Smooth muscle cell (in vitro differentiated cells): Measurements from ENCODE around the gene DSCAML1. TPM values are rescaled to one million over a fixed set of nuclear protein-coding genes. Genes with fewer than 3 reads are reported as not detected.

Source experiments
- DNase-seq: peaks from one replicate; lab custom pipeline; 2025; ENCODE audit not compliant: unreplicated experiment; lab: John Stamatoyannopoulos, UW
- H2AFZ ChIP-seq: fragments of 200-600 bp; sonication (generic); 2 replicates; pipeline ENCODE4 v1.6.0; 2016; ENCODE audit warnings: antibody characterized with exemption, low read depth, mild to moderate bottlenecking
- H3F3A ChIP-seq: fragments of 200-600 bp; sonication (generic); 2 replicates; pipeline ENCODE4 v1.6.0; 2017; ENCODE audit warnings: antibody characterized with exemption, low read depth
- H3K27ac ChIP-seq: fragments of 200-600 bp; sonication (generic); 2 replicates; pipeline ENCODE4 v1.5.1; 2016; ENCODE audit warnings: low read depth, mild to moderate bottlenecking
- H3K27me3 ChIP-seq: fragments of 200-600 bp; sonication (generic); 2 replicates; pipeline ENCODE4 v1.6.1; 2016; ENCODE audit warnings: low read depth, mild to moderate bottlenecking
- H3K36me3 ChIP-seq: fragments of 200-600 bp; sonication (generic); 2 replicates; pipeline ENCODE4 v1.5.1; 2016; ENCODE audit warnings: low read depth
- H3K4me1 ChIP-seq: fragments of 200-600 bp; sonication (generic); 2 replicates; pipeline ENCODE4 v1.5.1; 2016; ENCODE audit warnings: low read depth
- H3K4me2 ChIP-seq: fragments of 200-600 bp; sonication (generic); 2 replicates; pipeline ENCODE4 v1.6.0; 2016; ENCODE audit warnings: mild to moderate bottlenecking
- H3K4me3 ChIP-seq: fragments of 200-600 bp; sonication (generic); 2 replicates; pipeline ENCODE4 v1.5.1; 2016; ENCODE audit warnings: mild to moderate bottlenecking
- H3K79me2 ChIP-seq: fragments of 200-600 bp; sonication (generic); 2 replicates; pipeline ENCODE4 v1.6.0; 2016; ENCODE audit warnings: low read depth, mild to moderate bottlenecking
- H3K9ac ChIP-seq: fragments of 200-600 bp; sonication (generic); 2 replicates; pipeline ENCODE4 v1.6.0; 2016; ENCODE audit warnings: low read depth
- H3K9me3 ChIP-seq: fragments of 200-600 bp; sonication (generic); replicated peaks from 2 replicates; pipeline ENCODE4 v1.5.1; 2016; ENCODE audit warnings: low read depth
- H4K20me1 ChIP-seq: fragments of 200-600 bp; sonication (generic); 2 replicates; pipeline ENCODE4 v1.6.0; 2016; ENCODE audit warnings: low read depth
- WGBS: methylation state at CpG from one replicate; pipeline ENCODE4 v1.1.7; 2016; ENCODE audit warnings: low lambda C conversion rate; 5-methylcytosine and 5-hydroxymethylcytosine counted together
- polyA plus RNA-seq: library from polyadenylated mRNA; unstranded; fragments of >200 nt; fragmentation: Nextera tagmentation; extraction: Ambion mirVana; gene quantifications from 2 replicates; pipeline ENCODE4 v1.2.1, GENCODE V29; 2016
- total RNA-seq: library from RNA; depleted of rRNA; stranded (reverse); fragments of >200 nt; gene quantifications from 2 replicates; pipeline ENCODE4 v1.2.3, GENCODE V29; 2014
- TF ChIP-seq, protein P1 (sequence below): fragments of 200-600 bp; sonication (generic); IDR thresholded peaks from 2 replicates; pipeline ENCODE4 v1.5.1; 2017; ENCODE audit warnings: borderline replicate concordance, mild to moderate bottlenecking, antibody characterized with exemption; ENCODE audit not compliant: insufficient read depth, poor library complexity, severe bottlenecking

Gene DSCAML1
- total and polyA plus RNA-seq, 2 experiments from 2014 or later: 0.22 TPM; not detected in 1

DNA sequence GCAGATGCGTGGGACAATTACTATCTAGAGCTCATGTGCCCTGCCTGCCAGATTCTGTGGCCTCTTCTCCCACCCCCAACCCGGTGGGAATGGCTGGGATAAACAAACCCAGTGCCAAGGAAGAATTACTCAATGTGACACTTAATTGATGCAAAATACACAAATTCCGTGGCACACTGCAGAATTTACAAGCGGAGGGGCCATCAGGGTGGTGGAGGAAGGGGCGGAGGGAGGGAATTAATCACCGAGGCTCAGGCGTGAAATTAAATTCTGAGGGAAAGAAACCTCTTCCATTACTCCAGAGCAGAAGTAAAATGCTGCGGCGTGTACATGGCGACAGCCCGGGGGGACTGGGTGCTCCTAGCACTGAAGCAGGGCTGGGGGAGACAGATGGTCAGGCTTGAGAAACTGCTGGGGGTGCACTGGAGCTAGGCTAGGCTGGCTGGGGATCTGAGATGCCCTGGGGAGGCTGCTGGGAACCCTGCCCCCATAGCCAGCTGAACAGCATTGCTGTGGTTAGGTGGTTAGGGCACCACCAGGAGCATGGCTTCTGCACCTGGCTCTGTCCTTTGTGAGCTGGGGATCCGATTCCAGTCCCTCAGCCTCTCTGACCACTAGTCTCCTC lies 268.8 kb downstream of the DSCAML1 start:
- Histone ChIP-seq H3K36me3 (no peaks in the 10 kb centered on the region), H3K9ac (no peak overlapping the region), H3F3A (no peaks in the 10 kb centered on the region), H3K27ac (no peak overlapping the region), H4K20me1 (no peaks in the 10 kb centered on the region), H3K4me1 (no peaks in the 10 kb centered on the region), H3K27me3 (no peaks in the 10 kb centered on the region), H3K9me3 (no peaks in the 10 kb centered on the region), H3K79me2 (no peaks in the 10 kb centered on the region), H3K4me2 (no peak overlapping the region), H3K4me3 (no peak overlapping the region), H2AFZ (no peak overlapping the region)
- WGBS: 79% methylated on average over 12 of the region's 12 CpGs
- no peak for DNase-seq
- TF ChIP-seq, protein P1, sequence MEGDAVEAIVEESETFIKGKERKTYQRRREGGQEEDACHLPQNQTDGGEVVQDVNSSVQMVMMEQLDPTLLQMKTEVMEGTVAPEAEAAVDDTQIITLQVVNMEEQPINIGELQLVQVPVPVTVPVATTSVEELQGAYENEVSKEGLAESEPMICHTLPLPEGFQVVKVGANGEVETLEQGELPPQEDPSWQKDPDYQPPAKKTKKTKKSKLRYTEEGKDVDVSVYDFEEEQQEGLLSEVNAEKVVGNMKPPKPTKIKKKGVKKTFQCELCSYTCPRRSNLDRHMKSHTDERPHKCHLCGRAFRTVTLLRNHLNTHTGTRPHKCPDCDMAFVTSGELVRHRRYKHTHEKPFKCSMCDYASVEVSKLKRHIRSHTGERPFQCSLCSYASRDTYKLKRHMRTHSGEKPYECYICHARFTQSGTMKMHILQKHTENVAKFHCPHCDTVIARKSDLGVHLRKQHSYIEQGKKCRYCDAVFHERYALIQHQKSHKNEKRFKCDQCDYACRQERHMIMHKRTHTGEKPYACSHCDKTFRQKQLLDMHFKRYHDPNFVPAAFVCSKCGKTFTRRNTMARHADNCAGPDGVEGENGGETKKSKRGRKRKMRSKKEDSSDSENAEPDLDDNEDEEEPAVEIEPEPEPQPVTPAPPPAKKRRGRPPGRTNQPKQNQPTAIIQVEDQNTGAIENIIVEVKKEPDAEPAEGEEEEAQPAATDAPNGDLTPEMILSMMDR: no peak

DNA sequence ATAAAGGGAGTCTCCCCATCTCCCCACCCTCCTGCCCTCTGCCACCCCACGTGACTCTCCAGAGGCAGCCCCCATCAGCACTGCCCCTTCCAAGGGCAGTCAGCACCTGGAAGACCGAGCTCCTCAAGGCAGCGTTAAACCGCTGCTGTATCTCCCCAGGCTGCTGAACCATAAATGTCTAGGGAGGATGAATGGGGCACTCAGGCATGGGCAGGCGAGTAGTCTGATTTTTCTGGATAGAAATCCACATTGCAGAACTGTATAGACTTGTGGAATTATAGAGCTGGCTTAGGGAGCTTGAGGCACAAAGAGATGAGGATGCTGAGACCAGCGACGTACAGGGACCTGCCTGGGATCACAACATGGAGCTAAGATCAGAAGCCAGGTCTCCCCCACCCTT lies 269.7 kb downstream of the DSCAML1 start:
- H3K9ac ChIP-seq: no peak overlapping the region

DNA sequence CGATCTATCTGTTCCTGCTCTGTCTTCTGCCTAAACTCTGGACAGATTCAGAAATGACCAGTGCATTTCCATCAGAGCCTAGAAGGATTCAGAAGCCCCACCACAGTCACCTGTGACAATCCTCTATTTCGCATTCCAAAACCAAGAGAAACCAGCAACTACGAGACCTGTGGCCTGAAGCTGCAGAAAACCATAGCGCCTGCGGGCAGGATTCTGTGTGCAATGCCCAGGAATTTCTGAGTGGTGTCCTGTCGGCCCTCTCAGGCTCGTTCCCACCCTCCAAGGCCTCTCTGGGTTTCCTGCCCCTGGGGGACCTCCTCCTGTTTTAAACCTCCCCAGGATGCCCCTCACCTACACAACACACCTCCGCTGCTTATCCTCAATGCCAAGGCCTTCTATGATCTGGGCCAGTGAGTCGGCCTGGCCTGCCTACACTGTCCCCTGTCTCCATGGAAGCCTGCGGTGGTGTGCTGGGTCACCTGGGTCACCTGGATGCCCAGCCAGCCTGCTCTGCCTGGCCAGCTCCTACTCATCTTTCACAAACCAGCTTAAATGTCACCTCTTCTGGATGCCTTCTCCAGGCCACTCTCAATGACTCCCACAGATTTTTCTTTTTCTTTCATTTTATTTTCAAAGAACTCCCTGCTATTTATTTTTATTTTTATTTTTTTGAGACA lies 271.0 kb downstream of the DSCAML1 start:
- Histone ChIP-seq H3K9me3 (no peaks in the 10 kb centered on the region), H3F3A (no peaks in the 10 kb centered on the region), H3K27ac (no peak overlapping the region), H3K36me3 (no peaks in the 10 kb centered on the region), H3K4me2 (no peak overlapping the region), H3K9ac (no peak overlapping the region), H3K79me2 (no peaks in the 10 kb centered on the region), H2AFZ (no peak overlapping the region), H3K4me1 (no peaks in the 10 kb centered on the region), H4K20me1 (no peaks in the 10 kb centered on the region), H3K4me3 (no peak overlapping the region), H3K27me3 (no peaks in the 10 kb centered on the region)
- WGBS: 93% methylated on average over 10 of the region's 10 CpGs
- TF ChIP-seq, protein P1: no peak
- DNase-seq: no peak

More for the DNA sequence above, 269.7 kb downstream of the DSCAML1 start:
- Histone ChIP-seq H3K79me2 (no peaks in the 10 kb centered on the region), H3K4me3 (no peak overlapping the region), H3K27me3 (no peaks in the 10 kb centered on the region), H3K4me1 (no peaks in the 10 kb centered on the region), H3F3A (no peaks in the 10 kb centered on the region), H3K4me2 (no peak overlapping the region), H3K9me3 (no peaks in the 10 kb centered on the region), H3K27ac (no peak overlapping the region), H3K36me3 (no peaks in the 10 kb centered on the region), H2AFZ (no peak overlapping the region), H4K20me1 (no peaks in the 10 kb centered on the region)
- TF ChIP-seq, protein P1: no peak
- DNase-seq: no peak
- 85% methylated on average over 7 of the region's 7 CpGs for whole genome bisulfite sequencing
